Lower lobe of right lung (tissue), 2 donors: Measurements from ENCODE around the gene APOD. TPM values are rescaled to one million over a fixed set of nuclear protein-coding genes. Genes with fewer than 3 reads are reported as not detected.

Experiments
- ATAC-seq, 2 donors: fragments of 200-7000 bp; cut with Tn5 transposase; one replicate each; pipeline ENCODE4 v1.9.1; 2020 to 2022; ENCODE audit warnings: mild to moderate bottlenecking in 2 of 2, moderate library complexity in 2 of 2
- DNase-seq: peaks from one replicate; pipeline ENCODE4 v3.0.0-alpha.2; 2020
- H3K27ac ChIP-seq: fragments of 200-600 bp; one replicate; pipeline ENCODE4 v1.8.0; 2022
- H3K27me3 ChIP-seq: fragments of 200-600 bp; one replicate; pipeline ENCODE4 v1.8.0; 2022; ENCODE audit warnings: low read depth
- H3K36me3 ChIP-seq: fragments of 200-600 bp; one replicate; pipeline ENCODE4 v1.8.0; 2022; ENCODE audit warnings: mild to moderate bottlenecking
- H3K4me1 ChIP-seq: fragments of 200-600 bp; one replicate; pipeline ENCODE4 v1.8.0; 2022
- H3K4me3 ChIP-seq: fragments of 200-600 bp; one replicate; pipeline ENCODE4 v1.8.0; 2022; ENCODE audit warnings: mild to moderate bottlenecking
- H3K9me3 ChIP-seq: fragments of 200-600 bp; one replicate; pipeline ENCODE4 v1.8.0; 2022
- intact Hi-C: fragments of 100-400 bp; cut with DNase I; formaldehyde crosslinking; loops from one replicate; pipeline ENCODE4 v1.11.0; 2022
- total RNA-seq: library from RNA; stranded (reverse); fragmentation: NEBNext Ultra II Directional; extraction: Animal tissue kit (Norgen Biotek cat#: 25700); gene quantifications from one replicate; pipeline ENCODE4 v1.2.1, GENCODE V29; 2021
- TF ChIP-seq, protein P1 (sequence below): fragments of 200-600 bp; IDR thresholded peaks from one replicate; pipeline ENCODE4 v1.8.0; 2022; ENCODE audit warnings: antibody characterized with exemption, mild to moderate bottlenecking
- donor health status: DM: no; HTN: yes; CAD: no; lungs with severe emphysema.

APOD gene
- total RNA-seq, 1 donor from 2014 or later = 91.6 TPM

DNA sequence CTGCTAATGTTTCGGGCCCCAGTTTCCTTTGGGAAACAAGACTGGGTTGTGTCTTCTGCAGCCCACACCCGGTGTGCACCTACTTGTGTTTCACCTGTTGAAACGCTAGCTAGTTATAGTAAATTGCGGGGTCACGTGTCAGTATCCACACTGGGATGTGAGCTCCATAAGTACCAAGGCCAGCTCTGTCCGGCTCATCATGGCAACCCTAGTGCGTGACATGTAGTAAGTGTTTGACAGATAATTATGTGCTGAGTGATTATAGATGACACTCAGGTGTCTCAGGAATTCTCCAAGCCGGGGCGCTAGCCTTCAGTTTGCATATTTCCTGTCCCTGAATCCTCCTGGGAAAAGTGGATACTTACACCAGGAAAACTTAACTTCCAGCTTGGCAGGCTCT lies 12.8 kb downstream of the APOD start:
- Histone ChIP-seq H3K4me3 (no peak overlapping the region), H3K9me3 (no peaks in the 10 kb centered on the region), H3K36me3 (peaks cover 7% of the 10 kb centered on the region), H3K4me1 (no peaks in the 10 kb centered on the region), H3K27me3 (peaks cover 2% of the 10 kb centered on the region), H3K27ac (no peak overlapping the region)
- intact Hi-C loops = no loop called here
- TF ChIP-seq, protein P1, sequence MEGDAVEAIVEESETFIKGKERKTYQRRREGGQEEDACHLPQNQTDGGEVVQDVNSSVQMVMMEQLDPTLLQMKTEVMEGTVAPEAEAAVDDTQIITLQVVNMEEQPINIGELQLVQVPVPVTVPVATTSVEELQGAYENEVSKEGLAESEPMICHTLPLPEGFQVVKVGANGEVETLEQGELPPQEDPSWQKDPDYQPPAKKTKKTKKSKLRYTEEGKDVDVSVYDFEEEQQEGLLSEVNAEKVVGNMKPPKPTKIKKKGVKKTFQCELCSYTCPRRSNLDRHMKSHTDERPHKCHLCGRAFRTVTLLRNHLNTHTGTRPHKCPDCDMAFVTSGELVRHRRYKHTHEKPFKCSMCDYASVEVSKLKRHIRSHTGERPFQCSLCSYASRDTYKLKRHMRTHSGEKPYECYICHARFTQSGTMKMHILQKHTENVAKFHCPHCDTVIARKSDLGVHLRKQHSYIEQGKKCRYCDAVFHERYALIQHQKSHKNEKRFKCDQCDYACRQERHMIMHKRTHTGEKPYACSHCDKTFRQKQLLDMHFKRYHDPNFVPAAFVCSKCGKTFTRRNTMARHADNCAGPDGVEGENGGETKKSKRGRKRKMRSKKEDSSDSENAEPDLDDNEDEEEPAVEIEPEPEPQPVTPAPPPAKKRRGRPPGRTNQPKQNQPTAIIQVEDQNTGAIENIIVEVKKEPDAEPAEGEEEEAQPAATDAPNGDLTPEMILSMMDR = no peak
- ATAC-seq = no peak
- no peak for DNase-seq

DNA sequence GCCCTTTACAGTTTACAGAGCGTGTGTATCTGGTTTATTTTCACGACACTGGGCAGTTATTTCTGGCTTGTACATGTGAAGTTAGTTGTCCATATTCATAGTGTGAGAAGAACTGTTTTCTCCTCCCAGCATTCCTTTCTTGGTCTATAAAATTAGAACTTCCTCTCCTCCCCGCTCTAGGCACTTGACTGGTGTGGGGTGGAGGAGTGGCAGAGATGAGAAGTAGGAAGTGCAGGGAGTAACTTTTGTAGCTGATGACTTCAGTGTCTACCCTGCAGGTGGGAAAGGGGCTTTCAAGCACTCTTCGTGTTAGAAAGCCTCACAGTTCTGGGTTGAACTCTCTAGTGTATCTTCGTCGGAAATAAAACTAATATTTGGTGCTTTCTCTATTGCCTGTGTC lies 13.4 kb downstream of the APOD start:
- H3K27me3 ChIP-seq = peaks cover 6% of the 10 kb centered on the region
- DNase-seq = no peak
- peaks cover 7% of the 10 kb centered on the region for H3K36me3 ChIP-seq
- intact Hi-C loops = no loop called here
- H3K4me3 ChIP-seq = no peak overlapping the region
- no peak overlapping the region for H3K27ac ChIP-seq
- TF ChIP-seq, protein P1 = no peak
- no peaks in the 10 kb centered on the region for H3K9me3 ChIP-seq
- H3K4me1 ChIP-seq = no peaks in the 10 kb centered on the region
- no peak for ATAC-seq

DNA sequence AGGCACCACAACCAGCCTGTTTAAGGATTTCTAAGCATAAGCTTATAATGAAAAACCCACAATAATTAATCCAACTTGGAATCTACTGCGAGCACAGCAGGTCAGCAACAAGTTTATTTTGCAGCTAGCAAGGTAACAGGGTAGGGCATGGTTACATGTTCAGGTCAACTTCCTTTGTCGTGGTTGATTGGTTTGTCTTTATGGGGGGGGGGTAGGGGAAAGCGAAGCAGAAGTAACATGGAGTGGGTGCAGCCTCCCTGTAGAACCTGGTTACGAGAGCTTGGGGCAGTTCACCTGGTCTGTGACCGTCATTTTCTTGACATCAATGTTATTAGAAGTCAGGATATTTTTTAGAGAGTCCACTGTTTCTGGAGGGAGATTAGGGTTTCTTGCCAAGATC lies 15.1 kb downstream of the APOD start:
- DNase-seq = no peak
- no peak overlapping the region for H3K4me3 ChIP-seq
- H3K4me1 ChIP-seq = no peaks in the 10 kb centered on the region
- intact Hi-C loops = no loop called here
- H3K27ac ChIP-seq = no peak overlapping the region
- H3K9me3 ChIP-seq = no peaks in the 10 kb centered on the region
- TF ChIP-seq, protein P1 = no peak
- H3K36me3 ChIP-seq = peaks cover 7% of the 10 kb centered on the region
- no peak for ATAC-seq
- peaks cover 6% of the 10 kb centered on the region for H3K27me3 ChIP-seq

DNA sequence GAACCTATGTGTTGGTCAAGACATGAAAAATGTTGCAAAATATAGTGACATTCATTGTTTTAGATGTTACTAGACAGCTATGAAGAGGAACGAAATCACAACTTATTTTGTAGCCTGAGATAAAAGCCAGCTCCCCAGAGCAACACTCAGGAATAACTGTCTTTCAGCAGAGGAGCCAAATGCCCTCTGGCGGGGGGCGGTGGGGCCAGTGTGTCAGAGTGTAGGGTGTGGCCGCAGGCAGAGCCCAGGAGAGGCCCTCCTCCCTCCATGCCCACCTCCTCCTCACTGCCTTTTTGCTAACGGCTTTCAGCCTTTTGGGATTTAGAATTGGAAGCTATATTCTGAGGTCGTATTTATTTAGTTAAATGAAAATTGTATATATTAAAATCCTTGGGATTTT lies 16.9 kb downstream of the APOD start:
- intact Hi-C loops = no loop called here
- peaks cover 6% of the 10 kb centered on the region for H3K27me3 ChIP-seq
- H3K27ac ChIP-seq = no peak overlapping the region
- no peaks in the 10 kb centered on the region for H3K4me1 ChIP-seq
- ATAC-seq (no peak), DNase-seq (no peak)
- TF ChIP-seq, protein P1 = no peak
- H3K4me3 ChIP-seq = no peak overlapping the region
- no peaks in the 10 kb centered on the region for H3K9me3 ChIP-seq
- H3K36me3 ChIP-seq = no peaks in the 10 kb centered on the region

DNA sequence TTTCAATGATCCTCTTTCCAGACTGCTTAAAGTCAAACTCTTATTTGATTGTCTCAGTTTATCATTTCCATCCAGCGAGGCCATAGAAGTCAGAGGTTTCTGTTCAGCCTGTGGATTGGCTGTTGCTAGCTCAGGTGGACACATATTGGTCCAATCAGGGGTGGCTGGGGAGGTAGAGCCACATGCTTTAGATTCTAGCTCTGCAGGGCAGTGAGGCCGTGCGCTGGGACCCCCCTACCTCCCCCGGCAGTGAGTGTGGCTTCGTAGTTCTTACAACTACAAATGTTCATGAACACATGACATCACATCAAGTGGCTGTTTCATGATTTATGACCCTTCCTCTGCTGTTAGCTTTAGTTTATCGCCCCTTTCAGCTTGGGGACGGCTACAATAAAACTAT lies 18.0 kb downstream of the APOD start:
- intact Hi-C loops = no loop called here

More for the DNA sequence above, 18.0 kb downstream of the APOD start:
- no peaks in the 10 kb centered on the region for H3K4me1 ChIP-seq
- H3K9me3 ChIP-seq = no peaks in the 10 kb centered on the region
- H3K36me3 ChIP-seq = no peaks in the 10 kb centered on the region
- DNase-seq (no peak), ATAC-seq (no peak)
- H3K27me3 ChIP-seq = peaks cover 6% of the 10 kb centered on the region
- TF ChIP-seq, protein P1 = no peak
- H3K27ac ChIP-seq = no peak overlapping the region
- H3K4me3 ChIP-seq = no peak overlapping the region
